ENCODE results near the gene CUX1.
"Not testable (repeated sequence)": the region's sequence is repeated elsewhere in the genome, so short reads cannot be mapped to it uniquely, and the experiment has no call there.

Gene CUX1

DNA sequence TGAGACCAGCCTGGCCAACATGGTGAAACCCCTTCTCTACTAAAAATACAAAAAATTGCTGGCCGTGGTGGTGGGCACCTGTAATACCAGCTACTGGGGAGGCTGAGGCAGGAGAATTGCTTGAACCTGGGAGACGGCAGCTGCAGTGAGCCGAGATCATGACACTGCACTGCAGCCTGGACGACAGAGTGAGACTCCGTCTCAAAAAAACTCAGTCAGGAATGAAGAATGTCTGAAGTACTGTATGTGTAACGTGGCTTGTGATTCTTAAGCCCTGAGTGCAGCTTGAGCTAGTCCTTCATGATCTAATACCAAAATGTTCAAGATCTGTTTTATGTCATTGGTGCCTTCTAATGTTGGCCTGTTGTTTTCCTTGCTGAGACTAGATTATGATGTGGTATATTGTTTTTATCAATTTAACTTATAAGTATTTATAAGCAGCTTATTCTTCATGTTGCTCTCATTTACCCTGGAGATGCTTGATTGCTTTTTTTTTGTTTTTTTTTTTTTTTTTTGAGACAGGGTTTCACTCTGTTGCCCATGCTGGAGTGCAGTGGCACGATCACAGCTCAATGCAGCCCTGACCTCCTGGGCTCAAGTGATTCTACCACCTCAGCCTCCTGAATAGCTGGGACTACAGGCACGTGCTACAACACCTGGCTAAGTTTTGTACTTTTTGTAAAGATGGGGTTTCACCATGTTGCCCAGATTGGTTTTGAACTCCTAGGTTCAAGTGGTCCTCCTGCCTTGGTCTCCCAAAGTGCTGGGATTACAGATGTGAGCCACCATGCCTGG lies 513.4 kb downstream of the CUX1 start:
- not testable (repeated sequence) for H3K27me3 ChIP-seq (ENCODE audit: insufficient read depth, low read depth)

More for the DNA sequence above, 513.4 kb downstream of the CUX1 start:
- not testable (repeated sequence) for H3K4me1 ChIP-seq (ENCODE audit: low read depth, poor library complexity, severe bottlenecking); H2AFZ ChIP-seq (ENCODE audit: low read depth); H3K4me2 ChIP-seq; H3K27ac ChIP-seq; H3K4me3 ChIP-seq (IDR thresholded peaks at IDR 0.05; ENCODE audit: insufficient read depth, low read depth, low read length); H3K9ac ChIP-seq; H3K36me3 ChIP-seq (ENCODE audit: insufficient read depth); H4K20me1 ChIP-seq (ENCODE audit: insufficient read depth); H3K79me2 ChIP-seq (ENCODE audit: insufficient read depth, low read depth)

All from KMS-11 (cell line).